Right kidney (tissue), 1 donor: ENCODE measurements around the gene ADAMTSL3.
A peak's percentile ranks its signal among the peaks of the same experiment; 100 is the strongest.

Experiments
- DNase-seq: peaks from one replicate; pipeline ENCODE4 v3.0.0-alpha.2; 2016

The ADAMTSL3 gene

DNA sequence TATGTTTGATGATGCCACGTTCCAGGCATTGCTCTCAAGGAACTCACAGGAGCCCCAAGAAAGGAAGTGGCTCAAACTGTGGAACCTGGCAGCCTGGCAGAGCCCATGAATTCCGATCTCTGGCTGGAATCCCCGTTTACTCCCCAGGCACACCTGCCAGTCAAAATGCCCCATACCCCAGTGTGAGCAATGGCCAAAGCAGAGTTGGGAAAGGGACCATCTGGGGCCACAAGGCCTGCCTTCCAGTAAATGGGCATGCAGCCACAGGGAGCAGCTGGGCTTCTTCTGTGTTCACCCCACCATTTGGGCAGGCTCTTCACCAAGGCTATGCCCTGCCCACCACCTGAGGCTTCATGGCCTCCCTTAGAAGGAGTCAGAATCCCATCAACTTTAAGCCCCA, 324.7 kb downstream of the ADAMTSL3 start:
- no peak for DNase-seq

DNA sequence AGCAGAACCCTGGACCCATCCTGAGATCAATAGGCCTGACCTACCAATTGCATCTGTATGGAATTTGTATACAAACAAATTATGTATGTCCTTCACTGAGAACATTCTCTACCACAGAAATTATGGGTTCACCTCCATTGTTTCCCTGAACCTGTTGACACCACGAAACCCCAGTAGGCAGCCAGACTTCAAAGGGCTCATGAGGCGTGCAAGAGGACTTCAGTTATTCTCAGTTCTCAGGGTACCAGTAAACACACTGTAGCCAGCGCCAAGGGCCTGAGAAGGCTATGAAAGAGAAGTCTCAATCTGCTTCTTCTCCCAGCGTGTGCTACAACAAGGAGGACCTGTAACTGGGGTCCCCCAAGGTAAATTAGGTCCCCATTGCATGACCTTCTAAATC, 326.7 kb downstream of the ADAMTSL3 start:
- no peak for DNase-seq

DNA sequence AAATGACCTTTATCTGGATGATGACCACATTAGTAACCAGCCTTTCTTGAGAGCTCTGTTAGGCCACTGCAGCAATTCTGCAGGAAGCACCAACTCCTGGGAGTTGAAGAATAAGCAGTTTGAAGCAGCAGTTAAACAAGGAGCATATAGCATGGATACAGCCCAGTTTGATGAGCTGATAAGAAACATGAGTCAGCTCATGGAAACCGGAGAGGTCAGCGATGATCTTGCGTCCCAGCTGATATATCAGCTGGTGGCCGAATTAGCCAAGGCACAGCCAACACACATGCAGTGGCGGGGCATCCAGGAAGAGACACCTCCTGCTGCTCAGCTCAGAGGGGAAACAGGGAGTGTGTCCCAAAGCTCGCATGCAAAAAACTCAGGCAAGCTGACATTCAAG, 328.8 kb downstream of the ADAMTSL3 start:
- DNase-seq = no peak

DNA sequence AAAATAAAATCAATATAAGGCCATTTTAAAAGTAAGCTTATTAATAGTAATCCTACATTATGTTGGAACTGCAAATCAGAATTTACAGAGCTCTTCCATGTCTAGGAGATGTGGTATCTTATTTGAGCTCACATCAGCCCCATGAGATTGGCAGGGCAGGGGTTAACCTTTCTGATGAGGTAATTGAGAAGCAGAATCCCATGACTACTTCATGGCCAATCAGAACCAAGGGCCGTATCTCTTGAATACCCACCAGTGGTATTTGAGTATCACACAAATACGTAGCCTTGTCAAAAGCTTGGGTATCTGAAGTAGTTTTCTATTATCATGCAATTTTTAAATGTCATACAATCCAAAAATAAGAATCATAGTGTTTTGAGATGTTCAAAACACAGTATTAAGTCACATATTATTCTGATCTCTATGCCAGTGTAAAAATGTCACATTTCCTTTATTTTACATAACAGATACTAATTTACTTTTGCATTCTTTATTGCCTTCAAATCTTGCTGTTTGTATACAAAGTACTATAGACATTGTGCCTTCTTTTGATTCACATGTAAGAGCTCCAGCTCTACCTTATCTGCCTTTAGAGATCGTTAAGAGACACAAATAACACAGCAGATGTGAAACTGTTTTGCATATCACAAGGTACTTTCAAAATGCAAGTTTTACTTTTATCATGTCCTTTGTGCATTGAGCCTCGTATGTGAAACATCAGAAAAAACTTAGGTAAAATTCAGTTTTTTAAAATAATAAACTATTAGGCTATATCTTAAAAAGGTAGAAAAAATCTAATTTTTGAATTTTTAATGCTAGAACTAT, 329.9 kb downstream of the ADAMTSL3 start:
- DNase-seq = no peak

- DNase-seq = no peak
Measured at GRCh38 chr15:83984601-83985000, 330.7 kb downstream of the ADAMTSL3 start.

DNA sequence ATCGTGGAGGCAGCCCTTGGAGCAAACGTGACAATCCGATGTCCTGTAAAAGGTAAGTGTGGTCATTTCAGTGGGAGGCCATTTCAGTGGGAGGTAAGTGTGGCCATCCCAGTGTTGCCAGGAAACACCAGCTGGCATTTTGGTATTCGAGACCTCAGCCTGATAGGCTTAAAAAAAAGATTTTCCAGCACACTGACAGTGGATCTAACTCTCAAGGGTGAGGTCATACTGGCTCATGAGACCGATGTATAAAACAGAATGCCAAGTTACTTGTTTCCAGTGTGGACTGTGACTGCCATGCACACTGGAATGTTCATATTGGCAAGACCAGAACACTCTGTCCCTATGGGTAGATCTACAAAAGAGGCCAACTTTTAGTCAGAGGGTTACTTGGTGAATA, 337.2 kb downstream of the ADAMTSL3 start:
- no peak for DNase-seq

DNA sequence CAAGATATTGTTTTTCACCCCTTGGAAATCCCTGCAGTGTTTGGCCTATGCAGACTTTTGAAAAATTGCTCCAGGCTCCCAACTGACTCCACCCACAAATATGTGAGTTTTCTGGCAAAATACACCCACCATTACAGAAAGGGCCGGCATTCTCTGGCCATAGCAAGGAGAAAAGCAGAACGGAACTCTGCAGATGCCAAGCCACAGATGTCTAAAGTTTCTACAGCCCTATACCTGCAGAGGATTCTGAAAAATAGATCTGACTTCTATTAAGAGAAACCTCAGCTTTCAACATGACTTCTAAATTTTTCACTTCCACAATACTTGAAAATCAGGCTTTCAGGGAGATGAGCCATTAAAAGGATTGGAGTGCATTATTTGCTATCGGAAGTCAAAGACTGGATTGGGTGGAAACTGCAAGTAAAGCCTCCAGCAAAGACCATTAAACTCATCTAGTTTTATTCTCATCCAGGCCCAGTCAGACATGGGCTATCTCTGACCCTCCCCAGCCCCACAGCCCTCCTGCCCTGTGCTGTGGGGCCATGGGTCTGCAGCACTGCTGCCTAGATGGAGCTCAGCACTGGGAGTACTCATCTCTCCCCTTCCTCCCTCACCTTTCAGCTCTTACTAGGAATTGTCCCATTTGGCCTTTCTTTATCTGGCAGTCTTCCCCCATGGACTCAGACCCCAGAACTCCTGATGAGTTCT, 338.6 kb downstream of the ADAMTSL3 start:
- DNase-seq = no peak

DNA sequence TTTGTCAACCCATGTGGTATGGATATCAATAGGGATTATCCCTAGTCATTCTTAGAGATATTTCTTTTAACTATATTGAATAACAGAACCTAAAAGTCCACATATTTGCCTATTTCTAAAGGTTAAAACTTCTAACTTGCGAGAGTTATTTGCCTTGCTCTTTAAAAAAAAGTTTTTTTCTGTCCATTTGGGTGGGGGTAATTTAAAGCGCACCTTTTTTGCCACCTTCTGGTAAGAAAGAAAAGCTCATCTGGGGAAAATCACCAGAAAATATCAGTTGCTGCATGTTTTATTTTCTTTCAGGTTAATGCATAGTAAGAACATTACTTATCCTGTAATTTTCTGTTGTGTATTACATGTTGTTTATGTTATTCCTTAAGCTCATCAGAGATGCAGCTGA, 339.7 kb downstream of the ADAMTSL3 start:
- DNase-seq = no peak

GRCh38 chr15:83998486-83998885, 344.6 kb downstream of the ADAMTSL3 start:
- no peak for DNase-seq

GRCh38 chr15:83999396-84000135, 345.6 kb downstream of the ADAMTSL3 start:
- peak; percentile 2 for DNase-seq

DNA sequence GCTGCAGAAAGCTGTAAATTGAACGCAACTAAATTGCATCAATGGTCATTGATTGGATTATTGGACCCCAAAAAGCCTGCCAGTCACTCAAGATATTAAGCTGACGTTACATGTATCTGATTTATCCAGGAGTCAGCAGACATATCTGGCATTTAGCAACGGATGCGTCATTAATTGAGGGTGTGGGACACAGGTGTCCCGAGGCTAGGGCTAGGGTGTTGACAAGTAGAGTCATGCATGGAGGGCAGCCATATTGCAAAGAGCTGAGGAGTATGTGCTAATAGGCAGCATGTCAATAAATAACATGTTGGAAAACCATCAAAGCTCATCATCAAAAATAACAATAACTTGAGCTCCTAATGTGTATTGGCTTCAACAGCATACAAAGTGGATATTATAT, 347.1 kb downstream of the ADAMTSL3 start:
- DNase-seq = no peak

GRCh38 chr15:84001655-84002054, 347.7 kb downstream of the ADAMTSL3 start:
- no peak for DNase-seq

DNA sequence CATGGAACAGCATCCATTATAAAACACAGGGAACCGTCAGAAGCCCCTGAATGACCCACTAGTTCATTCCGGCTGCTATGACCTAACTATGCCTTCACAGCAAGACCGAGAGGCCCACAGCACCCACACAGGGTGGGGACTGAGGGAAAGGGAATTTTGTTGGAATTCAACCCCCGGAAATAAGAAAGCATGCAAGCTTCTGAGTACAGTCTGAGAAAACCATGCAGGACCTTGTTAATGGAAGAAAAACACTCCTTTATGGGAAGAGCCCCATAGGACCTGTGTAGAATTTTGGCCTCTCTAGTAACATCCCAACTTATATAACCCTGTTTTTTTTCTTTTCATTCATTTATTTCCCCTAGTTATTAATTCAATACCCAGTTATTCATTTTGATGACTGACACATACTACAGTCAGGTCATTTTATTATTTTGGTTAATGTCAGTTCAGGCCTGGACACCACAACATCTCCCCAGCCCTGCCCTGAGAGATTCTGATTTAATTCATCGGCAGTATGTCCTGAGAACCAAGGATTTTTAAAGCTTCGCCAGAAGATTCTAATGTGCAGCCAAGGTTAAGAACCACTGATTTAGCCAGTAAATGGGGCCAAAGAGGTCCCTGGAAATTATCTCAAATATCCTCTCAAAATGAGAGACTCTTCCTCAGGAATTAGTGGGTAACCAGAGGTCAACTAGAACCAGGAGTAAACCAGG, 350.0 kb downstream of the ADAMTSL3 start:
- no peak for DNase-seq

DNA sequence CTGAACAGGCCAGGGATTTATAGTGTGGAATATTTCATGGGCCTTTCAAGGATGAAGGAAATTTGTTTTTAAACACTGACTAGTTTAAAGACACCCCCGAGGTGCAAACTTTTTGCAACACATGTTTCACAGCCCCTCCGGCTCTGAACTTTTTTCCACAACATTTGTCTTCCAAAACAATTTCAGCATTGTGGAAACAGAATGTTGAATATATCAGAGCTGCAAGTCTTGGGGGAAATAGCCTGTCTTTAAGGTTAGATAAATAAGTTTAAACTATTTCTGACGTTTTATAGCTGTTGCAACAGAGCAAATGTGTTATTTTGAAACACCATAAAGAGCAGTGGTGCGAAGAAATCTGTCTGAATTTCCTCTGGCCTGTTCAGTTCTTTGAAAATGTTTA, 352.5 kb downstream of the ADAMTSL3 start:
- DNase-seq = peak; percentile 4

- no peak for DNase-seq
Measured at GRCh38 chr15:84009616-84010015, 355.7 kb downstream of the ADAMTSL3 start.

DNA sequence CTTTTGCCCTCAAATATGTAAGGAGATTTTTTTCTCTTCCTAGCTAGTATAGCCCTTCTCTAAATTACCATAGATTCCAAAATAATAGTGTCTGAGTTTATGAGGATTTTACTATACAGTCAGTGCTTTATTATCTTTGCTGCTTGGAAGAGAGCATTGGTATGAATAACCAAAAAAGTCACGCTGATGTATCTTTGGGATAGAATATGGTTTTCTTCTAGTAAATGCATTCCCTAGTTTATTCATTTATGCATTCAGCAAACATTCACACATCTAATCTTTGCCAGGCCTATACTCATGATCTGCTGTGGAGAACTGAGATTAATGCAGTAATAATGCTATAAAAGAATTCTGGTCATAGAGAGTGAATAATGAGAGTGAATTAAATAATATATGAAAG, 356.3 kb downstream of the ADAMTSL3 start:
- DNase-seq = no peak

GRCh38 chr15:84016371-84016770, 362.4 kb downstream of the ADAMTSL3 start:
- no peak for DNase-seq

- no peak for DNase-seq
Measured at GRCh38 chr15:84022516-84022915, 368.6 kb downstream of the ADAMTSL3 start.

DNA sequence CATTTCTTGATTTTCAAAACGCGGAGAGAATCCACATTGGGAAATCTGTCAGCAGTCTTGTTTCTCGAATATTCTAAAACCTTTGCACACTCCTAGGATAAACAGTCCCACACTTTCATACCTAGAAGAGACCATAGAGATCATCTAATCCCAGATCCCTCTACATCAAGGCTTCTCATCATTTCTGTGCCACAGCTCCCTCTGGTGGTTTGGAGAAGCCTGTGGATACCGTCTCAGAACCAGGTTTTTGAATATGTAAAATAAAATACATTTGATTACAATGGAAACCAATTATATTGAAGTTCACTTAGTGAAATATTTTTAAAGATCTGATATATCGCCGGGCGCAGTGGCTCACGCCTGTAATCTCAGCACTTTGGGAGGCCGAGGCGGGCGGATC, 369.7 kb downstream of the ADAMTSL3 start:
- DNase-seq = no peak

DNA sequence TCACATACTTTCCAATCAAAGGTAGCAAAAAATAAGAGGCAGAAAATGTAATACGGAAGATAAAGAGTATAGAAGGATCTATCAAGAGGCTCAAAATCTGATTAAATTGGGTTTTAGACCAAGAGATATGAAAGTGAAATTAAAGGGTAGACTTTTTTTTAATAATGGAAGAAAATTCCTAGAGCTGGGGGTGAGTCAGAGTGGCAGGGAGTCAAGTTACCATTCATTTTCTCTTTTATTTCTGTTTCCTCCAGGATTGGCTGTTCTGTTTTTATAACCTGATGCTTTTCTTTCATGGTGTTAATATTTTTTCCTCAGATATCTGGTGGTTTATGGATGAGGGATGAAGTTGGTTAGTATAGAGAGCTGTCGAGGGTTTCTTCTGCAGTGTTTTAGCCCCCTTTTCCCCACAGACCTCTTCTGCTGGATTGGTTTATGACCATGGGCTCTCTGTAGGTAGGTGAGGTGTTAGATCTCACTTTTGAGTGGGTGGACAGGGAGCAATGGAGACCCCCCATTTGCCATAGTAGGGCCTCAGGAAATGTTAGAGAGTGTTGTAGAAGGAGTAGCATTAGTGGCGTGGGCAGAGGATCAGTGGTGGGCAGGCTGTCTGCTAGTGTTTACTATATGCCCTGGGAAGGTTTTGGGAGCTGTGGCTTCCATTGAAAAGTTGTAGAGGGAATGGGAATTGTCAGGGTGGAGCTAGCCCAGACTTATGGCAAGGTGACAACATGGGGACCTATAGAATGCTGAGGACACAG, 380.1 kb downstream of the ADAMTSL3 start:
- DNase-seq = no peak

DNA sequence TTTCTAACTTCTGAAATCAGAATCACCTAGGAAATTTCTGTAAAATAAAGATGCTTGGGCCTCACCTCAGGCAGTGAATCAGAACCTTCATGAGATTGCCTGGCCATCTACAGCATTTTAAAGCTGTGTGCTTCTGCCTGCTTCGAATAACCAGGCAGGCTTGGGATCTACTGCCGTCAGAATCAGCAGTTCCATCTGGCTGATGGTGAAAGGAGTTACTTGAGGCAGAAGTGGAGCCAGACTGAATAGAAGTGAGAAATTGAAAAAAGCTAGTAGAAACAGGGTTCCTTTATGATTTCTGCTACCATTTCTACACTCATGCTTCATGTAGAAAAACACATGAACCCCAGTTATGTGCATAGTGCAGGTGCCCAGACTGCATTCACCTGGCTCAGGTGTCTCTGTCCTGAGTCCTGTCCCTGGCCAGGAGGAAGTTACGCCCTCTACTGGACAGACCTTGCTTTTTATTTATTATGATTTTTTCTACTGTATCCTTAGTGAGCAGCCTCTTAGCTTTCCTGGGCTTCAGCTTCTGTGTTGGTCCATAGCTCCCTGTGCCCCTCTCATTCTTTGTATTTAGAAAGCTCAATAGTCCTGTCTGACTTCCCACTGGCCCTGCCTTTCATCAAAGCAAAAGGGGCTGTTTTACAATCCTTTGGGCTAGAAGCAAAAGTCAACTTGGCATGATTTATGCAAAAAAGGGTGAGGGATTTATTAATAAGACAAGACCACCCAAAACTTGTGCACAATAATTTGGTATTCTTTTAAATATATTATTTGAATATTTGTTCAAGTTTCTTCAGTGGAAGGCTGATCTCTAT, 380.9 kb downstream of the ADAMTSL3 start:
- peak; percentile 15 for DNase-seq
